ENCODE results near the gene AFAP1.

AFAP1 gene

DNA sequence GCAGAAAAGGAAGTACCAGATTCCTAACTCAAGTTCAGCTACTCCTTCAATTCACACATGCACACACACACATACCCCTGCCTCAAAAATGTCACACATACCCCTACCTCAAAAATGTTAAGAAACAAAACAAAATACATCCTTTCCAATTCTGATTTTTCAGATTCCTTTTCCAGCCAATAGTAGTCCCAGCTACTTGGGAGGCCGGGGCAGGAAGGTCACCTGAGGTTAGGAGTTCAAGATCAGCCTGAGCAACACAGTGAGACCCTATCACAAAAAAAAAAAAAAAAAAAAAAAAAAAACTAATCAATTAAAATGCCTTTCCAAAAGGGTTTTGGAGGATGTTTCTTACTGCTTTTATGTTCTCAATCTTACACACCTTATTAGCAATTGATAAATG, 138.0 kb downstream of the AFAP1 start:
- no peak for DNase-seq

GRCh38 chr4:7801001-7801400, 138.7 kb downstream of the AFAP1 start:
- no peak for DNase-seq

DNA sequence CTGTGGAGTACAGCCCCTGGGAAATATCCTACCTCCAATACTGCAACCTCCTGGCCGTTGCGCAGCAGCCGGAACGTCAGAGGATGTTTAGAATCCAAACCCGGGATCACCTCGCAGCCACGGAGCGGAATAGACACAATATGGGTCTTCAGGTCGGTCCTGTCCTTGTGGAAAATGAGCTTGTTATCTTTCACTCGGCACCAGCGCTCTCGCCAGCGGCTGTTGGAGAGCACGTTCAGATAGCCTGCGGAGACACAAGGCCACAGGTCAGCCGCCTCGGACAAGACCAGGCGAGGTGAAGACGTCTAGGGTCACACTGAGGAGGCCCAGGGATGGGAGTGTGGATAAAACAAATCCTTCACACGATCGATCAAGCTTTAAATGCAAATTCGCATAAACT, 139.3 kb downstream of the AFAP1 start:
- DNase-seq = no peak

DNA sequence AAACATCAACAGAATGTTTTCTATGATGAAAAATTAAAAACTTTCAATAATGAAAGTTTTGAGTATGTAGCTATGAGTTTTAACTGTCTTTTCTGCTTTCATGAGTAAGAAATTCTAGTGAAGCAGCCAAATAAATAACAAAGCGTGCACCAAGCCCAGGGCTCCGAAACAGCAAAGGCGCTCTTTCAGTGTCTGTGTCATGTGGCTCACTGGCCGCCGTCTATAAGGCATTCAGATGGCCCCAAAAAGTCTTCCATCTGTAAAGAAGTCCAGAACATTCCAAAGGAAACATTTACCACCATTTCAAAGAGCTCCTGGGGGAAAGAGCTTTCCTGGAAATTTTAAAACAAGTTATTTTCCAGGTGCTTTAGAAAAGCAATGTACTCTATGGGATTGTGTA, 139.9 kb downstream of the AFAP1 start:
- peak; percentile 38 for DNase-seq

DNA sequence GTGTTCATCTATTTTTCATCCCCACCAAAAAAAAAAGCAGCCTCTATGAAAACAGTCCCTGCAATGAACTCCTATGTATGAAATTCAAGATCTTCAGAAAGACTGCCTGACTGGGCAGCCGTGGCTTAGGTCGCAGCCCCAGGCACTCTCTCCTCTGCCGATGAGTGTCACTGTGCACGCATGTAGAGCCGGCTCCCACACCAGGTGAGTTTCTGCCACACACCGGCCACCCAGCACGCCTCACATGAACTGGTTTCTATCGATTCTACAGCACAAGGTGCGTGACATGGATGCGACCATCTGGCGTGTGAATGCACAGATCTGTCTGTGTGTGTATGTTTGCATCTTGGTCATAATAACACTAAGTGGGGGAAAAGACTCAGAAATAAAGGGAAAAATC, 140.4 kb downstream of the AFAP1 start:
- no peak for DNase-seq

- DNase-seq = no peak
These were observed 141.3 kb downstream of the AFAP1 start for GRCh38 chr4:7798178-7798995.

DNA sequence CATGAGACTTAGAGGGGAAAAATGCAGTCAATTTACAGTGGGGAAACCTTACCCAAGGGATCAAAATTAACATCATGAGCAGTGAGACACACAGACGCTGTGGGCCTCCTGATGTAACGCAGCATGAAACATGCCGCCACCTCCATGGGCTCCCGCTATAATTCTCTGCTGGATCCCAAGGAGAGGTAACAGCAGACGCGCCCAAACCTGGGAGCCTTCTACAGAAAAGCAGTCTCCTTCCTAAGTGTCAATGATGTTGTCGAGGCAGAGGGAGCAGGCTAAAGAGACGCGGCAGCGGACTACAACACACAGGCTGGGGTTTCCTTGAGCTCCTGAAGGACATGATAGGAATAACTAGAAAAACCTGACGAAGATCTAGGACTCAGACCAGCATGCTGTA, 142.3 kb downstream of the AFAP1 start:
- no peak for DNase-seq

GRCh38 chr4:7795983-7796382, 143.7 kb downstream of the AFAP1 start:
- DNase-seq = no peak

DNA sequence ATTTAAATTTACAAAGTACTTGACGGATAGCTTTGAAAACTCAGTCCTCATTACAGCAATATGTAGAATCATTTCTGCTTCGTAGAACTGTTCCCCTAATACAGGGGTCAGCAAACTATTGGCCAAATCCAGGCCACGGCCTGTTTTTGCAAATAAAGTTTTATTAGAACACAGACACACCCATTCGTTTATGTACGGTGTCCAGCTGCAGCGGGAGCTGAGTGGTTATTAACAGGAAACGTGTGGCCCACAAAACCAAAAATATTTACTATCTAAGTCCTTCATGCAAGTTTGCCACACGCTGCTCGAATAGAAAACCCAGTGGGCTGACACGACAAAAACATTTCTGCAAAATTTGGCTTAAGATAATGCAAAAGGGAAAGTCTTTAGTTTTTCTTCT, 146.5 kb downstream of the AFAP1 start:
- no peak for DNase-seq

DNA sequence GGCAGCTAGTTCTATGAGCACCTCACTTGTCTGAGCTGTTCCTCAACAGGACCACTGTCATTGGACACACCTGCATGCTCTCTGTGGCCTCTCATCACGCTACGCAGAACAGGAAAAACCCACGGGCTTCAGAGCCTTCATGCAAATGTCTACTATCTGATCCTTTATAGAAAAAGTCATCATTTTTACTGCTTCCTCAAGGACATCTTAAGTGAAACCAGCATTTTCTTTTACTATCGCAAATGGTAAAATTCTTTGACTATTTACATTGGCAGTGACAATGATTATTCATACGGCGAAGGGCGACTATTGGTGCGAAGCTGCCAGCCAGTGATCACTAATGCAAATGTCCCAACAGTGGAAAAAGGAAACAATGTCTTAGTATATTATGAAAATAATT, 147.0 kb downstream of the AFAP1 start:
- DNase-seq = no peak

- no peak for DNase-seq
These were observed 148.7 kb downstream of the AFAP1 start for GRCh38 chr4:7790999-7791398.

DNA sequence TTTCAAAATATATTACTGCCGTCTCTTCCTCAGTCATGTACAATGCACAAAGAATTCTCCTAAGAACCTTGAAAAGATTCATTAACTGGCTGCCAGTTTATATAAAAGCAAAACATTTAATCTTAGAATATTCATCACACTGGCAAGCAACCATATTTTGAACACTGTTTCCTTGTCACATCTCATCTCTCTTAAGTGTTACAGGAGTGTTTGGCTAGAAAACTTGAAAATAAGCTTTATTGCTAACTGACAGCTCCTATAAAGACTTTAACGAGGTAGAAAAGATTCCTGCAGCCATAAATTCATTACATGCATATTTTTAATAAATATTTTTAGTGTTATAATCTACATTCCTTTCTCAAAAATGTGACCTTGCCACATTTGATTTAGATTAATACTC, 149.6 kb downstream of the AFAP1 start:
- DNase-seq = no peak

DNA sequence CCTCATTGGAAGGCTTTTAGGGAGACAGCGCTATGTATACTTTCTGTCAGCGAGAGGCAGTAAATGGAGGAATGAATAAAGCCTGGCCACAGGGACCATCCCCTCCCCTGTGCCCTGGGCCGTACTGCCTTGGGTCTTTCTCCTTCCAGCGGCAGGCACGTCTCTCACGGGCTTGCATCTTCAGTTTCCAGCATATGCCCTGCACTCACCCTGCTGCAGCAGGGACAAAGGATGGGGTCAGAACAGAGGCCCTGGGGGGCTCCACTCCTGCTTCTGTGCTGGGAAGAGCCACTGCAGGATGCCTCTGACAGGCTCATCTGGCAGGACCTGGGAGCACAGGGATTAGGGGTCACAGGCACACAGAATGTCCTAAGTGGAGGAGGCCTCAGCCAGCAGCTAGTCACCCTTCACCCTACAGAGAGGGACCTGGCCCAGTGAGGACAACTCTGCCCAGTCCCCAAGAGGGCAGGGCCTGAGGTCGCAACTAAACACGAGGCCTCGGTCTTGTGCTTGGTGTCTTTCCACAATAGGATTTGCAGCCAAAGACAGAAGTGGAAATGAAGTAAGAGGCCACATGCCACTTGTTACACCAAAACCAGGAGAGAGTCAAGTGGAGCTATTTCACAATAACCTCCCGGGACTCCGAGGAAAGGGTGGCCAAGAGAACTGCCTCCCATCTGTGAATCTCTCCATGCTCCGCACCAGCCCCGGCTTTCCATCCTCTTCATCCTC, 150.8 kb downstream of the AFAP1 start:
- DNase-seq = no peak

DNA sequence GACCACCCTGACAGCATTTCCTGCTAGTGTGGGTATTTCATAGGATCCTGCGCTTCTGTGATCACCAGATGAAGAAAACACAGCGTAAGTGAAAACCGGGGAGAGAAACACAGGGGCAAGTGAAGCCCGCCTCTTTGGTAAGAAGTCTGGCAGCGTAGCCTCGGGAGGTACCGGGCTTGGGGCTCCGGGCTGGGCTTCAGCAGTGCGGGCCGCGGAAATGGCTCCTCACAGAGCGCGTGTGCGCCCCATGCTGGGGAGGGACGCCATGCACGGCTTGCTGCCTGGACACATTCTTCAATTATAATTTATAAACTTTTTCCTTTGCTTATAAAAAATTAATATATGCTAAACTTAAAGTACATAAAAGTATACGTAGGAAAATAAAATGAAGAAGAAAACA, 151.5 kb downstream of the AFAP1 start:
- no peak for DNase-seq

DNA sequence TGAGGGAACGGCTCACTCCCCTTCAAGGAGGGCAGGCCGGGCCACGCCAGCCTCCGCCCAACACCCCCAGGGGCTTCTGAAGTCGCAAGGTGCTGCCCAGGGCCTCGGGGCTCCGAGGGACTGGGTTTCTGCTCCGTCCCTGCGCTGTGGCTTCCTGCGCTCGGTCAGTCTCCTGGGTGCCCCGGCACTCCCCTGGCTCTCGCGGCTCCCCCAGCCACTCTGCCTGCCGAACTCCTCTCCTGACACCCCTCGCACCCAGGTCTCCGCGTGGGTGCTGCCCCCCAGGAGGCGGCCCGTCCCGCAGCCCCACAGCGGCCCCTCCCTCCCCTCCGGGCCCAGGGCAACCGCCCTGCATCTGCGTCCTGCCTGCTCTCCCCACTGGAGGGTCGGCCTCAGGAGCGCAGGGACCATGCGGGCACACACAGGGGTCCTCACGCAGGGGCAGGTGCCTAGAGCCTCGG, 151.9 kb downstream of the AFAP1 start:
- no peak for DNase-seq

DNA sequence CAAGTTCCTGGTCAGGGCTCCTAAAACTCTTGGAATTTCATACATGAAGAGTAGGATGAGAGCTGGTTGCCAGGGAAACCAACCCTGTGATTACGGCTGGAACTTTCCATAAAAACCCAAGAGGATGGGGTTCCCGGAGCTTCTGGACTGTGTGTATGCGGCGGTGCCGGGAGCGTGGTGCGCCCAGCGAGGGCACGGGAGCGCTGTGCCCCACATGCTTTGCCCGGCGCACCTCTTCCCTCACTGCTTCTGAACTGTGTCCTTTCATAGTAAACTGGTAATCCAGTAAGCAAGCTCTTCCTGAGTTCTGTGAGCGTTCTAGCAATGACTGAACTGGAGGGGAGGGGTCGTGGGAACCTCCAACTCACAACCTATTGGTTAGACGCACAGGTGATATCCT, 152.6 kb downstream of the AFAP1 start:
- no peak for DNase-seq

GRCh38 chr4:7786517-7786916, 153.1 kb downstream of the AFAP1 start:
- DNase-seq = no peak

DNA sequence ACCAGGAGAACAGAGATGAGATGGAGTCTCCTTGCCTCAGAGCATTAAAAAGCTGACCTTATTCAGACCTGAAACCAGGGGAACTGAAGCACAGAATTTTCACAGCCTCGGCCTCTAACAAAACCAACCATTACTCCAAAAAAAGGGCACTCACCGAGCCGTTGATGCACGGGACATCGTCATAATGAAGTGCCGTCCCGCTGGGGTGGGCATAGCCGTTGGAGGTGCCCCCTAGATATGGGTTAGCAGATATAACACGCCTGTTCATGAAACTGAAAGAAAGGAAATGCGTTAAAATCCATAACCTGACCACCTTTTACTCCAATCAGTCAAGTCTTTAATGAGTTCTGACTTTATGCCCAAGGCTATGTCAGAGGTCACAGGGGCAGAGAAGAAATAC, 153.6 kb downstream of the AFAP1 start:
- no peak for DNase-seq

DNA sequence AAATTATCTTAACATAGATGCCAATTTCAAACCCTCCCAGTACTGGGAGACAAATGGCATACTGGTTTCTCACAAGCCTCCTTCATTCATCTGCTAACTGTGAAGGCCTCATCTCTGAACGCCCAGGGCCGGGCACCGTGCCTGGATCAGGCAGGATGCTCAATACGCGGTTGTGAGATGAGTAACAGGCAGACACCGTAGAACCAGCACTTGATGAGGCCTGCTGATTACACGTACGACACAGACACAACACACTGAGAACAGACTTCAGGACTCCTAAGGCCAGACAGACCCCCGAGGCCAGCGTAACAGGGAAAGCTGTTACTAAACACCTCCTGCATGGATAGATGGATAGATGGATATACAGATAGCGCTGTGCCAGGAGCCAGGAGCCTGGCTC, 154.6 kb downstream of the AFAP1 start:
- no peak for DNase-seq

- DNase-seq = no peak
These were observed 155.4 kb downstream of the AFAP1 start for GRCh38 chr4:7784131-7784870.

DNA sequence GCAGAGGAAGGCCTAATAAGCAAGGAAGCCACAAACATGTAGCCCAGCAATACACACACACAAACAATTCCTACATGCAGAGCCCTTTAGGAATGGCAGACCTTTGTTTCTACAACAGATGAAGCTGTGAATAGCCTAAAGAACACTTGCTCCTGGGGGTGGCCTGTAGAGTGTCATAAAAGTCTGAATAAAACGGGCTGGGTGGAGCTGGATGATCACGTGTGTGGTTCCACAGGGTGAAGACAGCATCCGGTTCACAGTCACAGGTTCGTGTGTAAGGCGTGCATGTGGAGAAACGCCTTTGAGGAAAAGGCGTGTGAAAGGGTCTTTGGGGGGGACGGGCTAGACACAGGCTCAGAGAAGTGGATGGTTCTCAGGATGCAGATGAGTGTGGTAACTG, 156.1 kb downstream of the AFAP1 start:
- DNase-seq = no peak

DNA sequence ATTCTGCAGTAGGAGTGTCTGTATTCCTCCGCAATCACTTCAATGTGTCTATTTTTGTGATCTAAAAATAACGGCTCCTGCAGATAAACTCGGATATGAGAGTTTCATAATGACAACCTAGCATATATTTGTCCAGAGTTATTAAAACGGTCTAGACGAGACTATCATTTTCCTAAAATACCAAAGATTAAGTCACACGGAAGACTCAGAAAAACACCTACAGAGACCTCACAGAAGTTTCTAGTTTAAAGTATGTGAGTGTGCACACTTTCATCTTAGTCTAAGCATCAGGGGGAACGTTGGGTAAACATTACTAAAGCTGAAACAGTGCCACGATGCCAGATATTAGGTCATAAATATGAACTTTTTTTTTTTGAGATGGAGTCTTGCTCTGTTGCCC, 156.9 kb downstream of the AFAP1 start:
- no peak for DNase-seq

DNA sequence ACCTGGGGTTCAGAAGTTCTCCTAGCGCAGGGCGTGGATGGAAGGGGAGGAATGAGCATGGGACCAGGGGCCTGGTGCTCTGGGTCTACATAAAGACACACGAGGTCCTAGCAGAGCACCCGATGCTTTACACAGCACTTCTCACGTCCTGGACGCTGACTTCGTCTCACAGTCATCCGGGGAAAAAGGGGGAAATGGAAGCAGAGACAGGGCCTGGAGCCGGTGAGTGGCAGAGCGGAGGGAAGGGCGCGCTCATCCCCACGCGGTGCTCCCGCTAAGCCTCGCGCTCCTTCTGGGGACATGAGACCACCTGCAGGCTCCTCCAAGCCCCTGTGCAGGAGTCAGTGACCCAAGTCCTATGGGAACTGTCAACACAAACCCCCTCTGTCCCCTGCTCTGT, 157.7 kb downstream of the AFAP1 start:
- no peak for DNase-seq

- DNase-seq = no peak
These were observed 158.3 kb downstream of the AFAP1 start for GRCh38 chr4:7781366-7781765.

Measured in midbrain (tissue), 1 donor.